Inflammatory macrophage (primary cell): ENCODE measurements around the gene OPN3.
A peak's percentile ranks its signal among the peaks of the same experiment; 100 is the strongest.

Experiments used
- DNase-seq, 2 donors: peaks; one replicate each; pipeline ENCODE4 v3.0.0-alpha.2; 2020 to 2022

OPN3 gene

DNA sequence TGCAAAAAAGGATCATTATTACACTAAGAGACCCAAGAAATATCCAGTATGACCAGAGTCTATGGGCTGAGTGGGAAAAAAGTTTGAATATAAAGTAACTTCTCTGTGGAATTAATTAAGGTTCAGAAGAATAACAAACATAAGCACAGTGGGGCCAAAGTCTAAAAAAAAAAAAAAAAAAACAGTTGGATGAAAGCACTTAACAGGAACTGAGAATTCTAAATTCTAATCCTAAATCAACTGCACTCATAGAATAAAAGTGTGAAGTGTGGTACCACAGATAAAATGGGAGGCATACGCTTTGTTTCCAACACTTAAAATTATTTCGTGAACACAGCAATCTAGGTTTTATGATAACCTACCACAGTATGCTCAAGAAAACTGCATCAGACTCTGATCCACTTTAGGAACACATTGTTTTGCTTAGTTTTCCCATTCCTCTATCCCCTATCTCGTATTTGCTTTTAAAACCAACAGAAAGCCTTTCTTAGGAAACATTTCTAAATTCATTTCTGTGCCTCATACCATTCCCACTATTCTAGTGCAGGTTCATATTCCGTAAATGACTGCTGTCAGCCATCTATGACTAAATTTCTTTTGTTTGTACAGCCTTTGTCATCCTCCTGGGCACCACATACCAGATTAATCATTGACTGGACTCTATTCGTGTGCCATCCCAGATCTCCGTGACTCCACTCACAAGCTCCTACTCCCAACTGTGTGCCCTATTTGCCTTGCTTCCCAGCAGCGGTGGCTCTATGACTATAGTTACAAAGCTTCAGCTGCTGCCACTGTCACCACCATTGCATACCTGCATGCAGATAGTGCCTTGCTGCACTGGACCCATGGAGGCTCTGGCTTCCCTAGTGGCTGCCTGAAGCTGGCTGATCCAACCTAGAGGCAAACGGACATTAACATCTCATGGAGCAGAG lies 24.9 kb downstream of the OPN3 start:
- DNase-seq: no peak

DNA sequence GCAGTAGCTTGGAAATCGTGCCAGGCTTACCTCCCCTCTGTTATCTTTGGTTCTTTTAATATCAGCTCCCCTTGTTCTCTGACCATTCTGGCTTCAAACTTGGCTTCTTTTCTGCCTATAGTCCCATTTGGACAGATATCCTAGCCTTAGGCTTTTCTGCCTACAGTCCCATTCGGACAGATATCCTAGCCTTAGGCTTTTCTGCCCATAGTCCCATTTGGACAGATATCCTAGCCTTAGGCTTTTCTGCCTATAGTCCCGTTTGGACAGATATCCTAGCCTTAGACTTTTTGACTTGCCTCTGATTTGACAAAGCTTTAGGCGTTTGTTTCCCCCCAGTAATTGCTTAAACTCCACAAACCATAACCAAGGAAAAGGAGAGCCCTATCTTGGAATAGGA lies 25.6 kb downstream of the OPN3 start:
- DNase-seq: no peak

DNA sequence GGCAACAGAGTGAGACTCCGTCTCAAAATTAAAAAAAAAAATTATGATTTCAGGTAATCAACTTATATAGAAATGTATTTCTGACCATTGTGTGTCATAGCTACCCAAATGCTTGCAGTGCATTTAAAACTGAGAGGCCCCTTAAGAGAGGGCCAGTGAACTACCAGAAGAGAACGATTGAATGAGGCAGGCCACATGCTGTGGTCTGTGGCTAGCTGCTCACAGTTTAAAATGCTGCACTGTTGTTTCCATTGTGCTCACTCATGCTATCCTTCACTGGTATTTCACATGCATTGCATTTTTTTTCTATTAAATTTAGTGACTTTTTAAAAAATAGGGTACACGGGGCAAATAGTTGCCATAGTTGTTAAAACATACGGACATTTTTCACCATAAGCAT lies 26.0 kb downstream of the OPN3 start:
- no peak for DNase-seq

DNA sequence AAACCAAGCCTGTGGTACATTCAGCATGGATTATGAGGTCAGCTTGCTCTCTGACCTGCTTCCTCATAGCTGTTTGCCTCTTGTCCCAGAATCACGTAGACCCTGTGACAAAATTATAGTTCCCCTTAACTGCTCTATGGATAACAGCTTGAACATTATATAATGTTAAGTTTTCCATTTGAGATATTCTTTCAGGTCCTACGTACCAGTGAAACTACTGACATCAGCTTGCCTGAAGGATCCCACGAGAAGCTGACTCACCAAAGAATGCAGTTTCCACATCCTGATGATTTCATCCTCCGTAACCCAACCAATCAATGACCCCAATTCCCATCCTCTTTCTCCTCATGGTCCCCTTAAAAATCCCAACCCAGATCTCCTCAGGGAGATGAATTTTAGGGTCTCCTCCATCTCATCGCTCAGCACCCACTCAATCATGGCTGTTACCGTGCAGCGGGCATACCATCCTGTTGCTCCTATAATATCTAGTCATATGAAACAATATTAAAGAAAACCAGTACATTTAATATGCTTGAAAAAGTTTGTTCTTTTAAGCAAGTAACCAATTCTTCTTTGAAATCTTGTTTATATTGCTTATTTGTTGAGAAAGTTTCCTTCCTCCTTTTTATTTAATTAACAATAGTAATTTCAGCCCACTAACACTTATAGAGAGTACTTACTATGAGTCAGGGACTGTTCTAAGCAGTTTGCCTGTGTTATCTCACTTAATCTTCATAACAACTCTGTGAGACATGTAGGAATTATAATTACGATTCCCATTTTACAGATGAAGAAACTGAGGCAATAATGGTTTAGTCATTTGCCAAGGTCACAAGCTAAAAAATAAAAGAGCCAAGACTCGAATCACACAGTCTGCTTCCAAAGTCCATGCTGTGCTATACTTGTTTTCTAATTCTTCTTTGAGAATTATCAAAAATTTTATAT lies 27.4 kb downstream of the OPN3 start:
- peak; percentile 89 to 92 for DNase-seq

DNA sequence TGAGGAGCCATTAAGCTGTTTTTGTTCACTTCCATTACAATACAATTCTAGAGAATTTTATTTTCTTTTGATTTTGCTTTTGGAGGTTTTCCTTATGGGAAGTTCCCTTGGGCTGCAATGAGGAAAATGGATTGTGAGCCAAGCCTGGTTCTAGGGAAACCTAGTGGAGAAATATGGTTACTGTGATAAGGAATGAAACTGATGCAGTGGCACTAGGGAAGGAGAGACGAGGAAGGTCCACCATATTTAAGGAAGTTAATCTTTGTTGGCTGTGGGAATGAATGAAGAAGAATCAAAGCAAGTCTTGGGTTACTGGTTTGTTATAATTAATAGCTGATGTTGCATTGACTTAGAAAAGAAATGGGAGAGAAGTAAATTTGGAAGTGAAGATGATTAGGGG lies 28.4 kb downstream of the OPN3 start:
- DNase-seq: peak; percentile 5 to 31

DNA sequence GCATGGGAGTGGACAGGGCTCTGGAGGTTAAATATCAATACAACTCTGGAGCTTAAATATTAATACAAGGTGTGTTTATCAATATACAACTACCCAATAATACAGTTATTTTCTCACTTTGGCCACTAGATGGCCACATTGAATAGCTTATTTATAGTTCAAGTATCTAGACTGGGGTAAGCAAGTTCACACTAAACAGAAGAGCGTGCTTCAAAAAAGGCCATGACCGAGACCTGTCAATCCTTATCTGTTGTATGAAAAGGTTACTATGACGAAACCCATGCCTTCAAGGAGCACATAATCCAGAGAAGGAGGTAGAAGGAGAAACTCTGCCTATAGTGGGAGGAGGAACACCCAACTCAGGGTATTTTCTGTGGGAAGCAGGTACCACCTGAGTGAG lies 29.1 kb downstream of the OPN3 start:
- DNase-seq: peak; percentile 57 to 79

DNA sequence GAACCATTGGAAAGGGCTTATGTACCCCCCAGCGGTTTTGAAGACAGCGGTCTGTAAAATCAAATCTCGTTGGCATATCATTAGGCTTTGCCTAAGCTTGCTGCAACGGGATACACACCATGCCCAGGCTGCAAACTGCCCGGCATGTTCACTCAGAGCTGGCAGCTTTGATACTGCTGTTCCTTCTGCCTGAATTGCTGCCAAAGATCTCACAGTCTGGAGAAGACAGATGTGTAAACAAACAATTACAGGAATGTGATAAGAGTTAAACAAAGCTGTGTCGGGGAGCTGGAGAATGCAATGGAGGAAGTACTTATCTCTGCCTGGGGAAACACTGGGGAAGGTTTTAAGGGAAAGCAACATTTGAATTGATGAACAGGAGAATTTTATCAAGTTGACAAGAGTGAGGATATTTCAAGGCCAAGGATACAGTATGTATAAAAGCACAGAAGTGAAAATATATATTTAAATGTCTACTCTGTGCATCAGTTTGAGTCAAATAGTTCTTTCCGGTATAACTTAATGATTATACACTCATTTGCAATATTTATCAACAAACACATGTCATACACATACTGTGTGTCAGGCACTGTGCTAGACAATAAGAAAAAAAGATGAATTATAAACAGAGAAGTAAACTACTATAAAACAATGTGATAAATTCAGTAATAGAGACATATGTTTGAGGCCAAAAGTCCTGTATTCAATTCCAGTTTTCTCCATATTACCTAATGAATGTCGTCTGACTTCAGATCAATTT lies 29.9 kb downstream of the OPN3 start:
- peak in 1 of 2 donors; percentile 1 for DNase-seq

DNA sequence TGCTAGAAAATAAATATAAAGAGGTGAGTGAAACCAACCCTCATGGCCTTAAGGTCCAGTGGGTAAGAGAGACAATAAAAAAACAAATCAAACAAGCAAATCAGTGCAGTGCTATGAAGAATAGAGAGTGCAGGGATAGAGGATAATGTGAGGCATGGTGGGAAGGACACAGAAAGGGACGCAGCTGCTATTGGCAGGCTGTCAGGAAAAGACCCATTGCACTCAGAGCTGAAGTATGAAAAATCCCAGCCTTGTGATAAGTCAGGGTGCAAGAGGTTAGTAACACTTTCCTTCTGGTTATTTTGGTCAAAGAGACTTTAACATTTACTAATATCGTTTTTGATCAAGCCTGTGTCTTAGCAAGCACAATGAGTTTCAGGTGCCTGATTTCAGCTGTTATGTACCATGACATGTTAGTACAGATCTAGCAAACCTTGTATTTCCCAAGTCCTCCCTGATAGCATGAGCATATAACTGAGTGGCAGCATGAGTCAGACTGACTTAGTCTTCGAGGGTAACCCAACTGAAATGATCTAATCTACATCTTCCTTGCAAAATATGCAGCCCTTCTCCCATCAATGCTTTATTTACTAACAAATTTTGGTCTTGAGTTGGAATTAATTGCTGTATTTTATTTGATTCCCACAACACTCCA lies 31.7 kb downstream of the OPN3 start:
- peak; percentile 47 to 73 for DNase-seq

DNA sequence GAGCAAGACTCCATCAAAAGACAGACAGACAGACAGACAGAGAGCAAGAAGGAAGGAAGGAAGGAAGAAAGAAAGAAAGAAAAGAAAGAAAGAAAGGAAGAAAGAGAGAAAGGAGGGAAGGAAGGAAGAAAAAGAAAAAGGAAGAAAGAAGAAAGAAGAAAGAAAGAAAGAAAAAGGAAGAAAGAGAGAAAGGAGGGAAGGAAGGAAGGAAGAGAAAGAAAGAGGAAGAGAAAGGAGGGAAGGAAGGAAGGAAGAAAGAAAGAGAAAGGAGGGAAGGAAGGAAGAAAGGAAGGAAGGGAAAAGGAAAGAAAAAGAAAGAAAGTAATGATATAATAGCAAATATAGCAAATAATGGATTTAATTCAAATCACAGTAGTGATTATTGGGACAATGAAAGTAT lies 32.7 kb downstream of the OPN3 start:
- no peak for DNase-seq

DNA sequence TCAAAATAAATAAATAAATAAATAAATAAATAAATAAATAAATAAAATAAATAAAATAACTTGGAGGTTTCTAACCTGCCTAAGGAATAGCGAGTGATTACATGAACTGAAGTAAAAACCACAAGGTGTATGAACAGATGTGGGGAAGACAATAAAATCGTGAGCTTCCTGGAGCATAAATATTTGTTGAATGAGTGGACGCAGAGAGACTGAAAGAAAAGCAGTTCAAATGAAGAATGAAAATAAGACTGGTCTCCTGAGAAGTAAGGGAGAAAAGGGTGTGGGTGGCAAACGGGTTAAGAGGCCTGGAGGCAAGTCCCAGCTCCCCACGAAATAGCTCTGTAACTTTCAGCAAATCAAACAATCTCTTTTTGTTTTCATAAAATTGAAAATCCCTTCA lies 33.6 kb downstream of the OPN3 start:
- DNase-seq: no peak

DNA sequence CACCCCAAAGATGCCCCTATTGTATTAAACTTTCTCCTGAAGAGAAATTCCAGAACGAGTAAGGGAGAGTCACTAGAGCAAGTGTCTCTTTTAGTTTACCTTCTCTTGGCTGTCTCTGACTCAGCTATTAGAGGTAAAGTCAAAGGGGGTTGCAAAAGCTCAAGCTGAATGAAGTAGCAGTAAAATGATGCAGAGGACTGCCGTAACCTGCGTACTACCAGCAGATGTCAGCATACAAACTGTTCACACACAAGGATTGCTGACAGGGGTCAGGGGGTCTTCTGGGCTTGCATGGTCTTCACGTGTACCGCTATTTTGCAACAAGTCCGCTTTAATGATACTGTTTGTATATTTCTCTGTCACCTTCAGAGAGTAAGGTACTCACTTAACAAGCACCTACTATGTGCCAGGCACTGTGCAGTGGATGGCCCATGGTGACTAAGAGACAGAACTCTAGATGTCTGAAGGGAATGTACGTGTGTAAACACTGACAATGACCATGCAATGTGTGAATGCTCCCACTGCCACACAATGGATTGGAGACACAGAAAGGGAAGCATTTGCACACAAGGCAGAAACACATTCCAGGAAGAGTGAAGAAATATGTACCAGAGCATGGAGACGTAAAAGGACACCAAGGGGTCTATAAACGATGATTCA lies 34.9 kb downstream of the OPN3 start:
- peak in 1 of 2 donors; percentile 14 for DNase-seq

DNA sequence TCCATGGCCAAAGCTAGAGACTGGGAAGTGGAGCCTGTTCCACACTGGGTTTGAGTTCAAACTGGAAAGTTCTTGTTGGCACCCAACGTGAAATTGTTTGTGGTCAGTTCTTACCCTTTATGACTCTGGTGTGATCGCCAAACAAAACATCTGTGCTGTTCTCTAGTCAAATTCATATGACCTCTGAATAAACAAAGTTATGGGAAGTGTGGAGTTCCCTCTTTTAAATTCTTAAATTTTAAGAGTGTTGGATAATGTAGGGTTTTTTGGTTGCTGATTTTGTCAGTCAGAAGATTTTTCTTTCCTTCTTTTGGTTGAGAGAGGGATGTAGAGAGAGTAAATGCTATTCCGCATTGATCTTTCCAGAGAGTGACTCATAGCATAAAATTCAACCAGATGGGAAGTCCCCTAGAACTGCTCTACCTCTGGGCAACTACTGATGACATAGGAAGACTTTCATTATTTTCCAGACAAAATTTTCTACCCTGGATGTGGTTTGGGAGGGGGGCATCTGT lies 36.4 kb downstream of the OPN3 start:
- DNase-seq: peak; percentile 64 to 76

DNA sequence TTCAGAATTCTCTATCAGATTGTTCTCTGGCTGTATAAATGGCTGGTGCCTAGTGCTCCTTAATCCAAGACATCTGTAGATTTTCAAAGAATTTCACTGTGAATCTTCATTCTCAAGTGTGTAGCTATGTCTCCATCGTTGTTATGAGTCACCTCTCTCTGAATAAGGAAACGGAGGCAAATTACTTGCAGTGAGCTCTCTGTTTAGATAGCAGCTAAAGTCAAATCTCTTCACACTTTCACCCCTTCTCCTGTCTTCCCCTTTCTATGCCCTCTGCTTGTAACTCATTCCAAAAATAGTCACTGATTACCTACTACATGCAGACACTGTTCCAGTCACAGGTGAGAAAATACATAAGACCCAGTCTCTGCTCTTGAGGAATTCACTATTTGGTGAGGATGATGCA lies 39.7 kb downstream of the OPN3 start:
- DNase-seq: peak; percentile 45 to 47

DNA sequence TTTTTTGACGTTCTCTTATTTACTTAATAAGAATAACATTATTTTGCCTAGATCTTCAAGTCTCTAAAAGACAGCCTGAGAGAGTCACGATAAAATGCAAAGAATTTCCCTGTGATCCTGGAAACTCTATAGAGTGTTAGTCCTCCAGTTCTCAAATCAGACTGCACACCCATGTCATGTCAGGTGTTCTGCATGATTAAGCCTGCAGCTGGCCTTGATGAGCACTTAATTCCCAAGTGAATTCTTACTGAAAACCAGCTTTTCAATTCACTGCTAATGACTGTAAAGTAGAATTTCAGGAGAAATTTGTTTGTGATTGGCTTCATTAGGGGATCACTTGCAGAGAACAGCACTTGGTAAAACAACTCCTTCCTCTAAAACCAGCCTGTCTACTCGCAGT lies 41.9 kb downstream of the OPN3 start:
- DNase-seq: peak in 1 of 2 donors; percentile 1

DNA sequence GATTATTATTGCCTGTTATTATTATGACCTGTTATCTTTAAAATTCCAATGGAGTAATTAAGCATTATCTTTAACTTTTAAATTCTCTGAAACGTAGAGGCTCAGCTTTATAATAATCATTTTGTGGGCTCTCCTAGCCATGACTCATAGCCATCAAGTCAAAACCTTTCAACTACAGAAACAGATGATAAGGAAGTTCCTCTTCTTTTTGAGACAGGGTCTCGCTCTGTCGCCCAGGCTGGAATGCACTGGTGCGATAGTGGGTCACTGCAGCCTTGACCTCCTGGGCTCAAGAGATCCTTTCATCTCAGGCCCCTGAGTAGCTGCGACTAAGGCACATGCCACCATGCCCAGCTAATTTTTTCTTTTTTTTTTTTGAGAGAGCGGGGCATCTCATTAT lies 43.5 kb downstream of the OPN3 start:
- DNase-seq: peak in 1 of 2 donors; percentile 2

DNA sequence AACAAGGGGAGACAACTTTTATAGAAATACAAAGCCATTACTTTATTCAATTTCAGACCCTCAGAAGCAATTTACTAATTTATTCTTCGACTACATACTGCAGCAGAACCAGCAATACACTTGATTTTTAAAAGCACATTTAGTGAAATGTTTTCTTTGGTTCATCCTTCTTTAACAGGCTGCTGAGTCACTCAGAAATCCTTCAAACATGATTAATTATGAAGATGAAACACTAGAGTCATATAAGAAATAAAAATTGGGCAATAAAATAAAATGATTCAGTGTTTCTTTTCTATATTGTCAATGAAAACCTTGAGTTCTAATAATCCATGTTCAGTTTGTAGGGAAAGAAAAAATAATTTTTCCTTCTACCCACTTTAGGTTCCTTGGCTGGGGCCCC lies 47.0 kb downstream of the OPN3 start:
- no peak for DNase-seq

DNA sequence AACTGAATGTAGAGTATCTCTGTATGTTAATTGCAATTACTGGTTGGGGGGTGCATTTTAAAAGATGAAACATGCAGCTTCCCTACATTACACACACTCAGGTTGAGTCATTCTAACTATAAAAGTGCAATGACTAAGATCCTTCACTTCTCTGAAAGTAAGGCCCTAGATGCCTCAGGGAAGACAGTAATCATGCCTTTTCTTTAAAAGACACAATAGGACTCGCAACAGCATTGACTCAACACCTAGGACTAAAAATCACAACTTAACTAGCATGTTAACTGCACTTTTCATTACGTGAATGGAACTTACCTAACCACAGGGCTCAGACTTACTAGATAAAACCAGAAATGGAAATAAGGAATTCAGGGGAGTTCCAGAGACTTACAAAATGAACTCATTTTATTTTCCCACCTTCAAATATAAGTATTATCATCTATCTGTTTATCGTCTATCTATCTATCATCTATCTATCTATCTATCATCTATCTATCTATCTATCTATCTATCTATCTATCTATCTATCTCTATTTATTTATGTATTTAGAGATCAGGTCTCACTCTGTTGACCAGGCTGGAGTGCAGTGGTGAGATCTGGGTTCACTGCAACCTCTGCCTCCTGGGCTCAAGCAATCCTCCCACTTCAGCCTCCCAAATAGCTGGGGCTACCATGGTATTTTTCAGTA lies 47.8 kb downstream of the OPN3 start:
- peak; percentile 62 to 69 for DNase-seq

DNA sequence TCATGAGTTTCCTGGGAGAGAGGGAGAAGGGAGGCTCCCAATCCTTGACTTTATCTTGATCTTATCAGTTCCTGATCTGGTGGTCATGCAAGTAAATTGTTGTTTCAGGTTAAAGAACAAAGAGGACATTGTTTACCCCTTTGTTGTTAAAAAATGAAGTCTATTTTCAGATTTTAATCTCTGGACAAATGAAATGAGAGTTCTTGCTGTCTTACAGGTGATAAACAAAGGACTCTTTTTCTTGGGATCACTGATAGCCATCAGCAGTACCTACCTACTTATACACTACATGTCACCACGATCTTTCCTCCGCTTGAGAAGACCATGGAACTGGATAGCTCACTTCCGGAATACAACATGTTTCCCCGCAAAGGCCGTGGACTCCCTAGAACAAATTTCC lies 48.4 kb downstream of the OPN3 start:
- DNase-seq: no peak

DNA sequence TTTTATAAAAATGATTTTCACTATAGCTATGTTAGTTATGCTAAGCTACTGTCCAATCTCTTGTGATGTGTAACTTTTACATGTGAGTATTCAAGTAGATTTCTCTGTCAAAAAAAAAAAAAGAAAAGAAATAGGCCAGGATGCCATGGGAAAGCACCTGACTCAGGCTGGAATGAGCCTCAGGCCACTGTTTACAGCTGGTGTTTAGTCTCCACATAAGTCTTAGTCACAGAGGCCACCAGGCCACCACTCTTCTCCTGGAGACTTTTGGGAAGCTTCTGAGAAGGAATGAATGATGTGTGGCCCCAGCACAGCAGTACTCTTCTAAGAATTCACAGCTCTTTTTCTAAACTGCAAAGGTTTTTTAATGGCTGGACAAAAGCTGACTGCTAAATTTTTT lies 48.9 kb downstream of the OPN3 start:
- DNase-seq: peak; percentile 26 to 47

DNA sequence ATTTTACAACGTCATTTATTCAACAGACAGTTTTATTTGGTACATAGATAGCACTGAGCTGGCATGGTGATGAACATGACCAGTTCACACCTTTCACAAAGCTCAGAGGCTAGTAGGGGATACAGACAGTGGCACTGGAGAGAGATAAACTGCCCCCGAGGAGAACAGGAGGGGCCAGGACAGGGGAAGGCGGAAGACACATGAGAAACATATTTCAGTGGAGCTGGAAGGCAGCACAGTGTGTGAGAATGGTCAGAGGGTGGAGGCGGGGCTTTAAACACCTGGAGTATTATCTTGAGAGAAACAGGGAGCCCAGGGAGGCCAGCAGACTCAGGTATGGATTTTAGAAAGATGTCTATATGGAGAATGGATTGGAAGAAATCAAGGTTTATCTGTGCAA lies 49.5 kb downstream of the OPN3 start:
- no peak for DNase-seq

DNA sequence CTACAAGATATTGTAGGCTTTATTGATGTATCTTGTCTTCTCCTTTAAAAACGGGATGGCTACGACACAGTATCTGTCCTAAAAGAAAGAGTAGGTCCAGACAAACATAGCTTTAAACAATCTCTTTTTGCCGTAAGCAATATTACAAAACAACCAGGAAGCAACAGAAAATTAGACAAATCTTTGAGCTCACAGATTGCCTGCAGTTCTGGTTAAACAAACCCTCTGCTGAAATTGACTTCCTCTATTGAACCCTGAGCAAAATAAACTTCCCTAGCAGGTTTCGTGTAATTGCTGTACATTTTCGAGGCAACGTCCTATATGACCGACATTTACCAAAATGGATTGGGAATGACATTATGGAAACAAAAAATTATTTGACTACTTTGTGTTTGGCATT lies 50.6 kb downstream of the OPN3 start:
- DNase-seq: peak; percentile 55 to 66
